HG02840 (cell line): ENCODE results near the gene TENT5A.
A peak's percentile ranks its signal among the peaks of the same experiment; 100 is the strongest.

Source experiments
- ATAC-seq: cut with Tn5 transposase; IDR thresholded peaks from one replicate; pipeline ENCODE4 v1.9.1; 2021; ENCODE audit warnings: mild to moderate bottlenecking, moderate library complexity, moderate number of reproducible peaks; ENCODE audit not compliant: unreplicated experiment, low FRiP score

TENT5A gene

GRCh38 chr6:81772741-81773140, 20.3 kb upstream of the TENT5A start:
- peak; percentile 99 for ATAC-seq

- ATAC-seq, result no peak
Measured at GRCh38 chr6:81771097-81771496, 18.6 kb upstream of the TENT5A start.

GRCh38 chr6:81770381-81770780, 17.9 kb upstream of the TENT5A start:
- no peak for ATAC-seq

- ATAC-seq, result no peak
Measured at GRCh38 chr6:81769824-81770223, 17.3 kb upstream of the TENT5A start.

- ATAC-seq, result no peak
Measured at GRCh38 chr6:81768150-81768942, 15.9 kb upstream of the TENT5A start.

- ATAC-seq, result no peak
Measured at GRCh38 chr6:81767163-81767891, 14.8 kb upstream of the TENT5A start.

GRCh38 chr6:81766482-81767069, 14.1 kb upstream of the TENT5A start:
- ATAC-seq, result no peak

- ATAC-seq, result no peak
Measured at GRCh38 chr6:81764531-81764930, 12.1 kb upstream of the TENT5A start.

- no peak for ATAC-seq
Measured at GRCh38 chr6:81763968-81764367, 11.5 kb upstream of the TENT5A start.

- ATAC-seq, result no peak
Measured at GRCh38 chr6:81763051-81763450, 10.6 kb upstream of the TENT5A start.

- ATAC-seq, result no peak
Measured at GRCh38 chr6:81762606-81763005, 10.1 kb upstream of the TENT5A start.

- ATAC-seq, result no peak
Measured at GRCh38 chr6:81762132-81762531, 9.7 kb upstream of the TENT5A start.

GRCh38 chr6:81761197-81761596, 8.7 kb upstream of the TENT5A start:
- no peak for ATAC-seq

GRCh38 chr6:81759782-81760181, 7.3 kb upstream of the TENT5A start:
- no peak for ATAC-seq

GRCh38 chr6:81758221-81758620, 5.7 kb upstream of the TENT5A start:
- no peak for ATAC-seq

GRCh38 chr6:81756690-81757089, 4.2 kb upstream of the TENT5A start:
- no peak for ATAC-seq

- no peak for ATAC-seq
Measured at GRCh38 chr6:81755551-81755950, 3.1 kb upstream of the TENT5A start.

GRCh38 chr6:81754906-81755305, 2.4 kb upstream of the TENT5A start:
- no peak for ATAC-seq

- ATAC-seq, result peak; percentile 48
Measured at GRCh38 chr6:81753711-81754577, 1.5 kb upstream of the TENT5A start.

- peak; percentile 51 for ATAC-seq
Measured at GRCh38 chr6:81752921-81753710, 635 bp upstream of the TENT5A start.
